Stimulated activated CD8-positive, alpha-beta memory T cell treated with anti-CD3 and anti-CD28 coated beads, Interleukin-15, amount 100 ng/mL, for 4 hours (primary cell): ENCODE results near the gene LTBP2.

ENCODE experiments used
- DNase-seq, 2 donors: peaks; one replicate each; pipeline ENCODE4 v3.0.0-alpha.2; 2020; ENCODE audit warnings: low read depth in 2 of 2

Gene LTBP2

GRCh38 chr14:74611650-74612349 is at the start of gene LTBP2:
TSS of gene LTBP2 (minus strand) at chr14:74612237. CDS start at chr14:74611944, 293 bp downstream.
- no peak for DNase-seq

DNA sequence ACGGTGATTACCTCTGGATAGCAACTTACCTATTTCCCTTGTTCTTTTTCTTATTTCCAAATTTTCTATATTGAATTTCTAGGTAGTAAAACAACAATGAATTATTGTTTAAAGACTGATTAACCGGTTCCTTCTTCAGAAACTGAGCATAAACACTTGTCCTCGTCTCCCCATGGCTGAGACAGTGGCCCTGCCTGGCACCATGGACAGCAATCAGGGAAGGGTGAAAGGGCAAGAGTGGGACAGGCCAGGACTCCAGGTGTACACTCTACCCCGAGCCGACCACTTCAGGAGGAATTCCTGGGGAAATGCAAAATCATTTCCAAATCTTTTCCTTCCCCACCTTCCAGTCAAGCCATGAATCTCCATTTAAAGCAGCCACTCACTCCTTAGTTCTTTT is 48.8 kb upstream of the LTBP2 start:
- DNase-seq = no peak

DNA sequence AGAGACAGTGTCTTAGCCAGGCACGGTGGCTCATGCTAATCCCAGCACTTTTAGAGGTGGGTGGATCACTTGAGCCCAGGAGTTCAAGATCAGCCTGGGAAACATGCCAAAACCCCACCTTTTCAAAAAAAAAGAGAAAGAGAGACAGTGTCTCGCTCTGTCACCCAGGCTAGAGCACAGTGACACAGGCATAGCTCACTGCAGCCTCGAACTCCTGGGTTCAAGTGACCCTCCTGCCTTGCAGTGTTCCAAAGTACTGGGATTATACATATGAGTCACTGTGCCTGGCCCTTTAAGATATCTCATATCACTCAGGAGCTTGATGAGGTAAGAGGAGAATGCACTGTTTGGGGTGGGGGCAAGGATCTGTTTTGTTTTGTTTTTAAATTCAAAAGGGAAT is 48.1 kb upstream of the LTBP2 start:
- no peak for DNase-seq

DNA sequence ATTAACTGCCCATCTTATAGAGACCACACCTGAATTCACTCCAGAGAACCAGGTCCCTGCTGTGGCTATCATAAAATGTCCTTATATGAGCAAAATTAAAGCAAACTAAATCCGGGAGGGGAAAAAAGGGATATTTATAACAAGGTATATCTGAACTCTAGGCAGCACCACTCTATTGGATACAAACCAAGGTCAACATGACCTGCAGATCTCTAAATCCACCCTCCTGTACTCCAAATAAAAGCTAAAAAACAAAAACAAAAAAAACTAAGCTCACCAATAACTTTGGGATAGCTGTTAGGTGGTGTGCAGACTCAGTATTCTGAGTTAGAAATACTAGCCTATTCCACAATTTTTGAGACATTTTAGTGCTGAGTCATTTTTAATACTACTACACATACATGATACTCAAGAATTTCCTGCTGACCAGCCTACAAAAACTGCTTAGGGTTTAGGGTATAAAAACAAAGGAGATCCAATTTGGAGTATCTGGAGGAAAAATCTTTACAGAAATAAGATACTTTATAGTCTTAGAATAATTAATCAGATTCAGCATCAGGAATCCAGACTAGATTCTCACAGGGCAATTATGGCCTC is 46.6 kb upstream of the LTBP2 start:
- DNase-seq = no peak

- DNase-seq = no peak
Observed at GRCh38 chr14:74656964-74657363, 44.9 kb upstream of the LTBP2 start.

GRCh38 chr14:74655599-74656395 is 43.8 kb upstream of the LTBP2 start:
- no peak for DNase-seq

DNA sequence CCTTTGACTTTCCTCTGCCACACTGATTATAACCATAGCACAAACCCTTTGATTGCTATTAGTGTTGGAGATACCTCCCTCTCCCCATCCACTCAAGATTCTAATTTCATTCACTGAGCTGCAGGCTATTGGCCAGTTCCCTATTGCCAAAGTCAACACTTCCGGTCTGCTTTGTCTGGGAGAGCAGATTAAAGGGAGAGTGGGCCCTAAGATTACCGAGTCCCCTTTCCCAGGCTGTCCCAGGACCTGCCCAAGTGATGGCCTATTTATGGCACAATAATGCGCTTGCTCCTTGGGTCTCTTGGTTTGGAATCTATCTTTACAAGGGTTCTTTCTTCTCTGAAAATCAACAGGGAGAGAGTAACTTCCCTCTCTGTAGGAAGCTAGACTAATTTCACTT is 42.9 kb upstream of the LTBP2 start:
- no peak for DNase-seq

DNA sequence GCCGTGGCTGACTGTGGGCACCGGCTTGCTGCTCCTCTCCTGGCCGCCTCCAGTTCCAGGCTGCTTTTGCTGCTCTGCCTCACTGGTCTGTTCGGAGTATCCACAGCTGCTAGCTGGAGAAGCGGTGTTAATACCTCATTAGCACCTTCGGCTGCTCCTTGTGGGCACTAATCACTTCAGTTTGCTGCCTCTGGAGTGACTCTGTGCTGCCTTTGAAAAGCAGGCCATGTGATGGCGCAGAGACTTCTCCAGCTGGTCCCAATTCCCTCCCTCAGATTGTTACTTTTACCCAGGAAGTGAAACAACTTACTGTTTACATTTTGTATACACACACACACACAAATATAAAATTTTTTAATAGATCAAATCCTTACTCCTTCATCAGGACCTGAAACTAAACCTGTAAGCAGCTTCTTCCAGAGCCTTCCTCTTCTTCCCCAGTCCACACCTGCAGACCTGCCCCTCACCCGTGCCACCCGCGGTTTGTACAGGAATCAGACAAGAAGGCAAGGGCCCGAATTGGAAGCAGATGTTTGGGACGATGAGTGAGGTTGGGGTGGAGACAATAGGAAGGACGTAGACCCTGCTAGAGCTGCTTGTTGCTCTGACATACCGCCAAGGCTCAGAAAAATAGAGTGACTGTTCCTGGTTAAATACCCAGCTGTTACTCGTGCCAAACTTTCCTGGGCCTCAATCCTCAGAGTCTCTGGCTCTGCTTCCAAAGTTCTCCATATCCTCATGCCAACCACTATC is 41.5 kb upstream of the LTBP2 start:
- no peak for DNase-seq

- DNase-seq = no peak
Observed at GRCh38 chr14:74652541-74652940, 40.5 kb upstream of the LTBP2 start.

DNA sequence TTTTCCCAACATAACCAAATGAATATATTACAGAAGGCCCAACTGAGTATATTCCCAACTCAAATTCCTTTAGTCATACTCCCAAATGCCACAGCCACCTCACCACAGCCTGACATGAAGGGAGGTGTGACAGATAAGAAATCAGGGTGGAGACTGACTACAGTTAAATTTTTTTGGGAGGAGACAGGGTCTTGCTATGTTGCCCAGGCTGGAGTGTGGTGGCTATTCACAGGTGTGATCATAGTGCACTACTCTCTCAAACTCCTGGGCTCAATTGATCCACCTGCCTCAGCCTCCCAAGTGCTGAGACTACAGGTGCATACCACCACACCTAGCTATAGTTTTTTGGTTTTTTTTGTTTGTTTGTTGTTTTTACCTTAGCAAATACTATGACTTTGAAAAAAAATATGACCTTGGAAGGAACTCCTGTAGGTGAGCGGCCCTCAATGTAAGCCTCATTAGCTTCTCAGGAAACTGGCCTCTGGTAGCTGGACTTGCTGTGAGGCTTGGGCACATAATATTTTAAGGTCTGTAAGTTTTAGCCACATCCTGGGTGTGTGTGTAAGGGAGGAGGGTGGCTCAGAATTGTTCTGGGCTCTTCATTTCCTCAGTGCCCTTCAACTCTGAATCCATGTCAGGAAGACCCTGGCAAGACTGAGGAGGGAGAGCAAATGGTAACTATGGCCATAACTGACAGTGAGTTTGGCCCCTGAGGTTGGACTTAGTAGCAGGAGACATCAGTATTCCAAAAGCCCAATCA is 39.1 kb upstream of the LTBP2 start:
- no peak for DNase-seq

GRCh38 chr14:74649673-74650072 is 37.6 kb upstream of the LTBP2 start:
- no peak for DNase-seq

GRCh38 chr14:74649167-74649566 is 37.1 kb upstream of the LTBP2 start:
- no peak for DNase-seq

GRCh38 chr14:74648601-74649000 is 36.6 kb upstream of the LTBP2 start:
- no peak for DNase-seq

GRCh38 chr14:74647678-74648461 is 35.8 kb upstream of the LTBP2 start:
- DNase-seq = no peak

DNA sequence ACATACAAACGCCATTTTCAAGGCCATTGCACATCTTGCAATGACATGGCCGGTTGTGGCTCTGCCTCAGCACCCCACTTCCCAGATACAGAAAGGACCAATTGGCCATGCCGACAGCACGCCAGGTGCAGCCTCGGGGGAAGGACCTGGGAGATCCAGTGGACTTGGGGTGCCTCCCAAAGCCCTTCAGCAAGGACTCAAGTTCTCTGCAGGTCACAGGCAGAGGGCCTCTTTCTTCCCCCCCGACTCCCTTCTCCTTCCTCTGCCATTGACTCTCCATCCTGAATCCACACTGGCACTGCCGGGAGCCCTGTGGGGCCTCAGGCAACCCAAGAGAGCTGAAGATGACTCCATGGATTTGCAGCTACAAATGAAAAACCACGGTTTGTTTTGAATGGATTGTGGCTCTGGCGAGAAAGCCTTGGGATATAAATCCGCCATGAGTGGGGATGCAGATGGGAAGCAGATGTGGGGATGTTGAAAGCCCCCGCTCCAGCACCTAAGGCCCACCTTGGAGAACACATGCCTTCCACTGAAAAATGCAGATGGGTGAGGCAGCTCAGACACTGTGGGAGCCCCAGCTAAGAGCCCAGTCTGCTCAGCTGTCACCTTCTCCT is 35.1 kb upstream of the LTBP2 start:
- DNase-seq = no peak

DNA sequence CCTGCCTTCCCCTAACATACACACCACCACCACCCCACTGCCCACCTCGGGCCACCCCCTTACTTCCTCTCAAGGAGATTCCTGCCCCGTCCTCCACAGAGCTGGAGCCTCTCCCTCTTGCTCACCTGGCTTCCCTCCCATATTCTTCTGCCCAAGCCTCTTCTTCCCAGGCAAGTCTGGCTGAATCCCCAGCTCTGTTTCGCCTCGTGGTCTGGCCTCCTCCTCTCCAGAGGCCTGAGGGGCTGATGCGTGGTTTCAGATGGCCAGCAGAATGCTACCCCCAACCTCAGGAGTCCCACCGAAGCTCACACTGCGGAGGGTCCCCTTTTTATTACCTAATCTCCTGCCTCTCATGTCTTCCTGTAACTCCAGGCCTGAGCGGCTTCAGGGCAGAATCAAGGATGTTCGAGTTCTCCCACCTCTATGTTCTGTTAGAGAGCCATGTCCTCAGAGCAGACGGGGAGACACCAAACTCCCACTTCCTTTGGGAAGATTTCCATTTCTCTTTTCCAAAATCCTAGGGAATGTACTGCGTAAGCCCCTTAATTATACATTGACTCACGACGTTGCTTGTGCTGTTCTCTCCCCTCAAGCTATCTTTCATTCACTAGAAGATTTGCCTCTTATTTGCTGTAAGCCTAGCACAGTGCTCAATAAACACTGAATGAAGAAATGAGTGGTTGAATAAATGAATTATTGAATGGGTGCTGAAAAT is 33.9 kb upstream of the LTBP2 start:
- no peak for DNase-seq

DNA sequence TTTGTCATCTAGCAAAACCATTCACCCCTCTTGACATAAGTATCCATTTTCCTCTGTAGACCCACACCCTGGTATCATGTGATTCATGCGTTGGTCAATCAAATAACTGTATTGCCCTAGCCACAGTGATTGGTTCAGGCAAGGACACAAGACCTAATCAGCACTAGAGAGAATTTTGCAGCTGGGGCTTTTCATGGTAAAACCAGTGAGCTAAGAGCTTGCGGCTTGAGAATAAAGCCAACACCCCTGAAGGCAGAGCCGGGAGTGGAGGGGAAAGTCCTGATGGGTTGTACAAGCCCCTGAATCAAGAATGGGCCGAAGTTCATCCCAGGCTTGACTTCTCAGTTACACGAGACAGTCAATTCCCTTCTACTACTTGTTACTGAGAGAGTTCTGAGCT is 33.2 kb upstream of the LTBP2 start:
- DNase-seq = no peak

GRCh38 chr14:74641601-74642391 is 29.8 kb upstream of the LTBP2 start:
- DNase-seq = no peak

DNA sequence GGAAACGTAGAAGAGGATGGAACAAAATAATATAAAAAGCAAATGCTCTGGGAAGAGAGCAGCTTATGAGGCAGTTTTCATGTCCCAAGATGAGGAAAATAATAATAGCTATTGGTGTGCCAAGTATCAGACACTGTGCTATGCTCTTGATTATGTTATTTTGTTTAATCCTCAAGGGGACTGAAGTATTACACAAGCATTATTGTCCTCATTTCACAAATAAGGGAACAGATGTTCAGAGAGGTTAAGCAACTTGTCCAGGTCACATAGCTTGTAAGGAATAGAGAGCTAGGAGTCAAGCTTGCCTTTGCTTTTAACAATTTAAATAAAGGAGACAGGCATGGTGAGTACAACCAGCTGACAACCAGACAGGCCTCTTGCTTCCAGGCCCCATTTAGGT is 26.9 kb upstream of the LTBP2 start:
- no peak for DNase-seq
